ENCODE results near the gene HLA-F. TPM values are rescaled to one million over a fixed set of nuclear protein-coding genes. Genes with fewer than 3 reads are reported as not detected.

HLA-F gene
- total RNA-seq, 2 donors from 2014 or later: 159 to 352 TPM

DNA sequence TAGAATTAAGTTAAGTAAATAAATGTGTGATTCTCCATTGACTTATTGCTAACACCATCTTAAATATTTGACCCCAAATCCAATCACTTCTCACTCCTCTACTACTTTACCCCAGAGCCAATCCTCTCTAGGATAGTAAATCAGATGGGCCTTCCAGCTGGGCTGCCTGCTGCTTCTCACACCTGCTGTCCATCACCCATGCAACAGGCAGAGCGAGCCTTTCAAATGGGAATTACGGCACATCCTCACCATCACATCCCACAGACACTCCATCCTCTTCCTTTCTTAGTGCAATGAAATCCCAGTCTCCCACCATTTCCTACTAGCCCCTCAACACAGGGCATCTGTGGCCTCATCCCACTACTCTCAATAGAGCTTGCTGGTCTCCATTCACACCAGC, 34.0 kb downstream of the HLA-F start:
- H3K9me3 Mint-ChIP-seq: no peaks in the 10 kb centered on the region
- H3K4me1 Mint-ChIP-seq: no peaks in the 10 kb centered on the region
- H3K36me3 Mint-ChIP-seq (ENCODE audit: low read depth): no peaks in the 10 kb centered on the region
- H3K4me3 Mint-ChIP-seq: no peak overlapping the region
- ATAC-seq (replicated peaks): no peak
- peaks cover 26% of the 10 kb centered on the region for H3K27me3 Mint-ChIP-seq
- H3K27ac Mint-ChIP-seq: no peak overlapping the region

DNA sequence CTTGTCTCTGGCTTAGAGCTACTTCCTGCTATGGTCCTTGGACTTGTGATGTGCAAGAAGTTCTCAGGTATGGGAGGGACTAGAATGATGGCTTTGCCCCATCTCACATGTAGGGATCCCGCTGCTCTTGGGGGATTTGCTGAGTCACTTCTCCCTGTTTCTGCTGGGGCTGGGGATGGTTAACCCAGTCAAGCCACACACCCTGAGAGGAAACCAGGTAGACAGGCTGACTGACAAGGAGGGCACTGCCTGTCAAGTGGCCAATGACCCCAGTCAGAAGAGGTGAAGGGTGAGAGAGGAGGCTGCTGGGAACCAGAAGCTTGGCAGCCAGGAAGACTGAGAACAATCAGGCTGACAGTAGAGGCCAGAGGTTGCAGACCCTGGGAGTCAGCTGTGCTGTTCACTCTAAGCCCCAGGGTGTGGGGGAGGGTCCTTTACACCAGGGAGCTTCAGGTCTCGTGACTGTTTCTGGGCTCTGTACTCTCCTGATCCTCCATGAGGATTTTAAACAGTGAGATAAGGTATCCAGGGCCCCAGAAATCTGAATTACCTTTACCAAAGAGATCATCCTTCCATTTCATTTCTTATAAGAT, 34.6 kb downstream of the HLA-F start:
- Mint-ChIP-seq H3K9me3 (no peaks in the 10 kb centered on the region), H3K4me3 (no peak overlapping the region), H3K4me1 (no peaks in the 10 kb centered on the region), H3K36me3 (ENCODE audit: low read depth) (no peaks in the 10 kb centered on the region), H3K27me3 (peaks cover 26% of the 10 kb centered on the region), H3K27ac (no peak overlapping the region)
- ATAC-seq (replicated peaks): no peak

DNA sequence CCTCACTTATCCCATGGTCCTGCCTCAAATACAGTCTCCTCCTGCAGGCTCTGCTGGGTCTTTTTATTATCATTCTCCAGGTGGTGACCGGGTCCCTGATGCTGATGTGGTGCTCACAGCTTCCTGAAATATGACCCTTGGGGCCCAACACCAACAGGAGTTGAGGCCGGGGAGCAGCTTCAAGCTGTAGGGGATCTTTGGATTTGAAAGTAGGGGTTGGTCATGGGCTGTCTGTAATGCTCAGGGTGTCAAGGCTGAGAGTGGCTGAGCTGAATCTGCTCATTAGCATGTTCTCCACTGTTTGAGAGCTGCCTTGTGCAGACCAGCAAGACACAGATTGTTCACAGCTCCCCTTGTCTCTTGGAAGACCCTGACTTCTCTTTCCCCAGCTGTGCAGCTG, 35.5 kb downstream of the HLA-F start:
- Mint-ChIP-seq H3K9me3 (no peaks in the 10 kb centered on the region), H3K4me1 (peaks cover 5% of the 10 kb centered on the region), H3K27ac (no peak overlapping the region), H3K4me3 (no peak overlapping the region), H3K27me3 (peaks cover 26% of the 10 kb centered on the region), H3K36me3 (ENCODE audit: low read depth) (no peaks in the 10 kb centered on the region)
- no peak for ATAC-seq (replicated peaks)

DNA sequence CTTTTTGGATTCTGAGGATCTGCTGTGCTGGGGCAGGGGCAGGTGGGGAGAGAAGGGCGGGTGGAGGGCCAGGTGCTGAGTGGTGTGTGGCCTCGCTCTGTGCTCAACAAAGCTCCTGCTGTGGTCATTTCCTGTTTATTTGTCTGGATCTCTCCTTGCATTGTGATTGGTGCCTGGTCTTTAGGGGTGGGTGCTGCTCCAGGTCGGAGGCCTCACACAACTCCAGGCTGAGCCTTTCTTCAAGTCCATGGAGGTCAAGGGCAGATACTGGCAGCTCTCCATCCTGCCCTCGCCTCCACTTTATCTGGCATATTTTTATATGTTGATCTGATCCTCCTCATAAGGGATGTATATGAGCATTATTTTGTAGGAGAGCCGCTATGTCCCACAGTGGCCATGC, 36.2 kb downstream of the HLA-F start:
- Mint-ChIP-seq H3K4me1 (peaks cover 9% of the 10 kb centered on the region), H3K9me3 (no peaks in the 10 kb centered on the region), H3K4me3 (no peak overlapping the region), H3K36me3 (ENCODE audit: low read depth) (no peaks in the 10 kb centered on the region), H3K27me3 (peaks cover 26% of the 10 kb centered on the region), H3K27ac (no peak overlapping the region)
- ATAC-seq (replicated peaks): no peak

DNA sequence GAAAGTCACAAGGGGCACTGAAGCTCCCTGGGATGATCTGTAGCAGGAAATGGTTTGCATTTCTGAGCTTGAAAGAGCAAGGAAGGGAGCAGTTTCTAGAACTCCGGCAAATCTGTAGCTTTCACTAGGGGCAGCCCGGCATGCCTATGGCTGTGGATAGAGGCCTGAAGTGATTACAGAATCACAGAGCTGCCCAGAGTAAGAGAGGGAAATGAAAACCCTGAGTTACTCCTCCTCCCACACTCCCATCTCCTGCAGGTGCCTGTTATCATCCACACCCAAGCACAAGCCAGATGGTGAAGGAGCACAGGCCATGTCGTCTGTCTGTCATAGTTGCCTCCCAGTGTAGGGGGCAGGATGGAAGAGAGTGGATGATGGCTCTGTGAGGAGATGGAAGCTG, 37.1 kb downstream of the HLA-F start:
- Mint-ChIP-seq H3K27me3 (peaks cover 23% of the 10 kb centered on the region), H3K36me3 (ENCODE audit: low read depth) (no peaks in the 10 kb centered on the region), H3K9me3 (no peaks in the 10 kb centered on the region), H3K4me3 (no peak overlapping the region), H3K4me1 (peaks cover 10% of the 10 kb centered on the region), H3K27ac (no peak overlapping the region)
- ATAC-seq (replicated peaks): no peak

DNA sequence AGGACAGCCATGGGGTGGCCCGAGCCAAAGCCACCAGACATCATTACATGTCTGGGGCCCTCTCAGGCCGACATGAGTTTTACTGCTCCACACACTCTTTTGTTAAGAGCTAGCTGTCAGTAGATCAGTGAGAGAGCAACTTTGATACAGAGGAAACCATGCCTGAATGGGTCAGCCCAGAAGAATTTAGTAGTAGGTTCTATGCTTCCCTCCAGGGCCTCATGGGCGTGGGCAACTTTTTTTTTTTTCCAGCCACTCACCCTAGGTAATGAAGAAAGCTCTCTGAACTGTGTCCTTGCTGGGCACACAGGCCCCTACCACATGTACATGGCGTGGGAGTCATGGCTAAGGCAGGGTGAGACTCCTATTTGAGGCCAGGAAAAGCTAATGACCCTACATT, 38.8 kb downstream of the HLA-F start:
- H3K27me3 Mint-ChIP-seq: peaks cover 23% of the 10 kb centered on the region
- H3K4me3 Mint-ChIP-seq: no peak overlapping the region
- H3K36me3 Mint-ChIP-seq (ENCODE audit: low read depth): no peaks in the 10 kb centered on the region
- no peak for ATAC-seq (replicated peaks)
- H3K27ac Mint-ChIP-seq: no peak overlapping the region
- H3K4me1 Mint-ChIP-seq: peaks cover 10% of the 10 kb centered on the region
- no peaks in the 10 kb centered on the region for H3K9me3 Mint-ChIP-seq

DNA sequence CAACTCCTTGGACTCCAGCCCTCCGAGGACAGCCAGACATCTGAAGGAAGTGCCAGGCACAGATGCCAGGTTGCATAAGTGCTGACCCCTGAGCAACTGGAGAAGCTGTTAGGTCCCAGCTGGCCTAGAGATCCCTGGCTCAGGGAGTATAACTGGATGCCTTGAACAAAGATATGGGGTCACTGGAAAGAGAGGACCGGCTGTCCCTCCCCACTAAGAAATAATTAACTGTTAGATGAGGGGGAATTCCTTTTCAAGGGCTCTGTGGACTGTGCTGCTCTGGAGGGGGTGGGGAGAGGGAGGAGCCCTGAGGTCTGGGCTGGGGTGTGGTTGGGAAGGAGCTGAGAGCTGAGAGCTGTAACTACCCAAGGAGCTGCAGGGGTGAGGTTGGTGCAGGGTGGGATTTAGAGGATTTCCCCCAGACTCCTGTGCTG, 39.6 kb downstream of the HLA-F start:
- Mint-ChIP-seq H3K4me3 (no peak overlapping the region), H3K36me3 (ENCODE audit: low read depth) (no peaks in the 10 kb centered on the region), H3K9me3 (no peaks in the 10 kb centered on the region), H3K27me3 (peaks cover 22% of the 10 kb centered on the region), H3K27ac (no peak overlapping the region), H3K4me1 (peaks cover 10% of the 10 kb centered on the region)
- no peak for ATAC-seq (replicated peaks)

DNA sequence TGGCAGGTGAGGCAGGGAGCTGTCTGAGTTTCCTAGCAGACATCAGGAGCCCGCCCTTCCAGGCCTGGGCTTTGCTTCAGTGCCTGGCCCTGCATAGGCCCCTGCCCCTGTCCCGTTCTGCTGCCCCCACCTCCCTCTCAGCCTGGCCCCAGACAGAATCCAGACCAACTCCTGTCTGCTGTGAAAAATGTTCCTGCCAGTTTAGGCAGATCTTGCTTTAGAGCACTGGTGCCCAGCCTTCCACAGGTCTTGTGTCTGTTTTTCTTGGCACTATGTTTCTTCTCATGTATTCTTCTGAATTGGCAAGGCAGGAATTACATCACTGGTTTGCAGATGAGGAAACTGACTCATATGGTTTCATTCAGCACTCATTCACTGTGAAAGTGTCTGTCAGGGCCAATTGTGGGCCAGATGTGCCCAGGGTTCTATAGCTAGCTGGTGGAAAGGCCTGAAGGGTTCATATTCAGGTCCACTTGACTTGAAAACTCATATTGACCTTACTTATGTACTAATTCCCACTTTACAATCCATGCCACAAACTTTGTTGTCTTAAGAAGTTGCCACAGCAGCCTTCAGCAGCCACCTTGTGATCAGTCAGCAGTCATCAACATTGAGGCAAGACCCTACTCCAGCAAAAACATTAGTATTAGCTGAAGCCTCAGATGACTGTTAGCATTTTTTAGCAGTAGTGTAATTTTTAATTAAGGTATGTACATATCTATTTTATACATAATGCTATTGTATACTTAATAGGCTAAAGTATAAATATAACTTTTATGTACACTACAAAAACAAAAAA, 40.5 kb downstream of the HLA-F start:
- ATAC-seq (replicated peaks): peak; percentile 93
- Mint-ChIP-seq H3K27me3 (peaks cover 21% of the 10 kb centered on the region), H3K36me3 (ENCODE audit: low read depth) (no peaks in the 10 kb centered on the region), H3K4me1 (peaks cover 10% of the 10 kb centered on the region), H3K9me3 (no peaks in the 10 kb centered on the region), H3K4me3 (peak overlapping the region; percentile 3), H3K27ac (peak overlapping the region; percentile 76)

DNA sequence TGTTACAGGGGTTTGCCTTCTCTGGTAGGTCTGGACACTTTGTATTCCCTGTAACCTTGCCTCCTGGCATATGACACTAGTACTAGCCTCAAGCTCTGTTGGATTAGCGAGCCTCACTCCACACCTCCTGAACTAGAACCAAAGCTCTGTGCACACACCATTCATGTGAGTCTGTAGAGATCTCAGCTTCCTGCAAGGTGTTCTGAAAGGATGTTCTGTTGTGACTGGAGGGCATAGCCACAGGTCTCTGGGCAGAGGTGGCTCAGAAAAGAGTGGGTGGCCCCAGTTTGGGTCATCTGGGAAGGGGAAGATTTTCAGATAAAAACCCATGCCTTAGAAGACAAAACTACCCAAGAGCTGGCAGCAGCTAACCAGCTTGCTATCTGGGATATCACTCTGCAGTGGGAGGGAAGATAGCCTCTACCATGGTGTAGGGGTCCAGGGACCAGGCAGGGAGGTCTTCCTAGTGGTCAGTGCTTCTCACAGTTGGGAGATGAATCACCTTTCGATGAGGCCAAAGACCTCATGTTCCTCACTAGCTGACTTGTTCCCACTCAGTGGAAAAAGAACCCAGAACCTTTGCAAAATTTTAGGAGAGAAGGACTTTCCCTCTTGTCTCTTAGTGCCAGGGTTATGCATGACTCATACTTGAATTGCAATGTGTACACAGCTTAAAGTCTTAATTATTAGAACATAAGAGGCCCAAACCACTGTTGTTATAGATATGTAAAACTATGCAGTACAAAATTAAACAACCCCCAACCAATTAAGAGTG, 41.4 kb downstream of the HLA-F start:
- no peaks in the 10 kb centered on the region for H3K9me3 Mint-ChIP-seq
- no peaks in the 10 kb centered on the region for H3K36me3 Mint-ChIP-seq (ENCODE audit: low read depth)
- peaks cover 10% of the 10 kb centered on the region for H3K4me1 Mint-ChIP-seq
- H3K27ac Mint-ChIP-seq: no peak overlapping the region
- ATAC-seq (replicated peaks): peak; percentile 69
- H3K4me3 Mint-ChIP-seq: peak overlapping the region; percentile 3
- peaks cover 18% of the 10 kb centered on the region for H3K27me3 Mint-ChIP-seq

DNA sequence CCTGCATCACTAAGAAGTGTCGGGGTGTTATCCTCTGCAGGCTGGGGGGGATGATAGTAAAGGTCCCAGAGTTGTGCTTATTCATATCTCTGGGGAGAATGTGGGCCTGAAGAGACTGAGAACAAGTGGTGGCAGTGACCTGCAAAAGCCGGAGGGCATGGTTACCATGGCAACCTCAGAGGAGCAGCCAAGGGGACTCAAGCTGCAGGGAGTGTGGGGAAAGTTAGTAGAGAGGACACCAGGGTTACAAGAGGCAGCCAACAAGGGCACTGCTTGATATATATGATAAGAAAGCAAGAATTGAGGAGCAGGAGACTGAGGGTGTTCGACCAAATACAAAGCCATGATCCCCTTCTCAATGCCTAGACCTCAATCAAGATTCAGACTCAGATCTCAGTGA, 46.1 kb downstream of the HLA-F start:
- Mint-ChIP-seq H3K27ac (no peak overlapping the region), H3K9me3 (no peaks in the 10 kb centered on the region), H3K27me3 (peaks cover 32% of the 10 kb centered on the region), H3K36me3 (ENCODE audit: low read depth) (no peaks in the 10 kb centered on the region), H3K4me1 (peaks cover 2% of the 10 kb centered on the region), H3K4me3 (no peak overlapping the region)
- ATAC-seq (replicated peaks): no peak

DNA sequence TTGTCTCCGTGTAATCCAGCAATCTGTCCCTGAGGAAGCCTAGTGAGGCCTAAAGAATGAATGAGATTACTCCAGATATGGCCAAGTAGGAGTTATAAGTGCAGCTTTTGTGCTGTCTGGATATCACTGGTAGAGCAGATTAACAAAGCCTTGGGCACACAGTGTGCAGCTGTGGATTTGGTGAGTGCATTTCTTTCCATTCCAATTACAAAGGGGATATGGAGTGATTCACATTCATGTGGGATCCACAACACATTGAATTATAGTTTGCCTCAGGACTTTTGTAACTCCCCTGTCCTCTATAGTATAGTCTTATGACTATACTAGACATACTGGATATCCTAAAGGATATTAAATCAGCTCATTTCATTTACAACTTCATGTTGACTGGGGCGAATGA, 47.1 kb downstream of the HLA-F start:
- H3K27me3 Mint-ChIP-seq: peaks cover 38% of the 10 kb centered on the region
- no peak overlapping the region for H3K4me3 Mint-ChIP-seq
- no peak for ATAC-seq (replicated peaks)
- no peaks in the 10 kb centered on the region for H3K4me1 Mint-ChIP-seq
- H3K27ac Mint-ChIP-seq: no peak overlapping the region
- no peaks in the 10 kb centered on the region for H3K9me3 Mint-ChIP-seq
- no peaks in the 10 kb centered on the region for H3K36me3 Mint-ChIP-seq (ENCODE audit: low read depth)

DNA sequence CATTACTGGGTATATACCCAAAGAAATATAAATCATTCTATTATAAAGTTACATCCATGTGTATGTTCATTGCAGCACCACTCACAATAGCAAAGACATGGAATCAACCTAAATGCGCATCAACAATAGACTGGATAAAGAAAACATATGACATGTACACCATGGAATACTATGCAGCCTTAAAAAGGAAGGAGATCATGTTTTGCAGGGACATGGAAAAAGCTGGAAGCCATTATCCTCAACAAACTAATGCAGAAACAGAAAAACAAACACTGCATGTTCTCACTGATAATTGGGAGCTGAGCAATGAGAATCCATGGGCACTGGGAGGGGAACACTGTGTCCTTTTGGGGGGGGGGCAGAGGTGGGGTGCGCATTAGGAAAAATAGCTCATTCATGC, 53.5 kb downstream of the HLA-F start:
- H3K36me3 Mint-ChIP-seq (ENCODE audit: low read depth): no peaks in the 10 kb centered on the region
- H3K9me3 Mint-ChIP-seq: no peaks in the 10 kb centered on the region
- peaks cover 42% of the 10 kb centered on the region for H3K27me3 Mint-ChIP-seq
- no peaks in the 10 kb centered on the region for H3K4me1 Mint-ChIP-seq
- H3K4me3 Mint-ChIP-seq: no peak overlapping the region
- no peak overlapping the region for H3K27ac Mint-ChIP-seq
- no peak for ATAC-seq (replicated peaks)
